GM20000 (cell line): ENCODE results near the gene KCNAB1.

Source experiments
- DNase-seq: peaks from one replicate; pipeline ENCODE4 v3.0.0; 2012; ENCODE audit warnings: low spot score
- TF ChIP-seq, protein P1 (sequence below): IDR thresholded peaks from 2 replicates; pipeline ENCODE4 v1.5.1; 2012; ENCODE audit warnings: mild to moderate bottlenecking, control low read depth; ENCODE audit errors: extremely low read depth, missing control alignments

The KCNAB1 gene

DNA sequence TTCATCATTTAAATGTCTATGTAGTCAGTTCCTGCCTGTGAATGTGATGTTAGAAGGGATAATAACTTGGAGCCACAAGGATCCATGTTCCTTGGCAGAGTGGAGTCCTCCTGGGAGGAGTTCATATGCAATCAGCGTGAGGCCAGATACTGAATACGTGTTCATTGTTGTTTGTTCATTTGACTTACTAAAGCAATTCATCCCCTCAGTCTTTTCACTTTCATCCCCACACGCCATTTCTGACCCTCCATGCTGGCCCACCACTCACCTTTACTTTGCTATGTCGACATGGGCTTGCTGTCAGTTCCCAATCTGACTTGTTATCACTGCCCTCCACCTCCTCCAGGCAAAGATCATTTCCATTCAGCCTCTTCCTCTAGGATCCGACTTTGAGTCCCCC is 342.7 kb downstream of the KCNAB1 start:
- DNase-seq = no peak
- TF ChIP-seq, protein P1, sequence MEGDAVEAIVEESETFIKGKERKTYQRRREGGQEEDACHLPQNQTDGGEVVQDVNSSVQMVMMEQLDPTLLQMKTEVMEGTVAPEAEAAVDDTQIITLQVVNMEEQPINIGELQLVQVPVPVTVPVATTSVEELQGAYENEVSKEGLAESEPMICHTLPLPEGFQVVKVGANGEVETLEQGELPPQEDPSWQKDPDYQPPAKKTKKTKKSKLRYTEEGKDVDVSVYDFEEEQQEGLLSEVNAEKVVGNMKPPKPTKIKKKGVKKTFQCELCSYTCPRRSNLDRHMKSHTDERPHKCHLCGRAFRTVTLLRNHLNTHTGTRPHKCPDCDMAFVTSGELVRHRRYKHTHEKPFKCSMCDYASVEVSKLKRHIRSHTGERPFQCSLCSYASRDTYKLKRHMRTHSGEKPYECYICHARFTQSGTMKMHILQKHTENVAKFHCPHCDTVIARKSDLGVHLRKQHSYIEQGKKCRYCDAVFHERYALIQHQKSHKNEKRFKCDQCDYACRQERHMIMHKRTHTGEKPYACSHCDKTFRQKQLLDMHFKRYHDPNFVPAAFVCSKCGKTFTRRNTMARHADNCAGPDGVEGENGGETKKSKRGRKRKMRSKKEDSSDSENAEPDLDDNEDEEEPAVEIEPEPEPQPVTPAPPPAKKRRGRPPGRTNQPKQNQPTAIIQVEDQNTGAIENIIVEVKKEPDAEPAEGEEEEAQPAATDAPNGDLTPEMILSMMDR = no peak

DNA sequence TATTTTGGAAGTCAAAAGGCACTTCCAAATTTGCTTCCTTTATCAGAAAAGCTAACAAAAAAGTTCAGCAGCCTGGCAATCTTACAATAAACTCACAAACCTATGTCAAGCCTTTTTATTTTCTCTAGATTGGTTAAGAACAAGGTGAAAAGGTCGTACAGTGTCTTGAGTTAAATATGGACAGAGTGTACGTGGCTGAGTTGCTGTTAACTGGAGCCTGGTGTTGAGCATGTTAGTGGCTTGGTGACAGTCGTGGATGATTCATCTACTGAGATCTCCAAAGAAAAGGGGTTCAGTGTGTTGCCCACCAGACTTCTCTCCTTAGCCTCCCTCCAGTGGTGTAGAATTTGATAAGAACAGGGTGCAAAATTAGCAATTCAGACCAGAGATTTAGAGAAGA is 344.8 kb downstream of the KCNAB1 start:
- DNase-seq = no peak
- TF ChIP-seq, protein P1 = no peak

DNA sequence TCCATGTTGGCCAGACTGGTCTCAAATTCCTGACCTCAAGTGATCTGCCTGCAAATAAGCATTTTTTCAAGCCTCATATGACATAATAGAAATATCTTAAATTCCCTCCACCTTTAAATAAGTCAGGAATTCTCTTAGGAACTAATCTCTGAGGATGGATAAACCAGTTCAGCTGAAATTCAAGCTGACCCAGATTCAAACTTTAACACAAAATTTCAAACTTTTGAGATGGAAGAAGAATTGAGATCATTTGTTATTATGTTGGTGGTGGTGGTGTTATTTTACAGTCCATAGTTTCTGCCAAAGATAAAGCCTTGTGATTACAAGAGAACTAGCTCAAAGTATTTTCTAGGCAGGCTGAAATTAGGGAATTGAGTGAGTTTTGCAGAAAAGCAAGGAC is 349.1 kb downstream of the KCNAB1 start:
- DNase-seq = no peak
- TF ChIP-seq, protein P1 = no peak

DNA sequence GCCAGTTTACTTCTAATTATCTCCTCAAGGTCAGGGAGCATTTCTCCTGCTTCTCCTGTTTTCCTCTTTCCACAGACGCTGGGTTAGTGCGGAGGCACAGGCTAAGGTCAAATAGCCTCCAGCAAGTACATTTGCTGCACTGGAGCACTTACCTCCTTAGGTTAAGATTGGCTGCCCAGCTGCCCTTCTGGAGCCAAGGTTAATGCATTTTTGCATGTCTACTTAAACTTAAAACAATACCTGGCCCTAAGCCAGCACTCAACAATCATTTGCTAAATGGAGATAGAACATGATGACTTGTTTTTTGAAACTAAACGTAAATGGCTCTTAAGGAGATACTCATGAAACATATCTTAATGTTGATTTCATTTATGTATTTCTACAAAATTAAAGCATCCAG is 351.1 kb downstream of the KCNAB1 start:
- TF ChIP-seq, protein P1 = no peak
- DNase-seq = no peak

DNA sequence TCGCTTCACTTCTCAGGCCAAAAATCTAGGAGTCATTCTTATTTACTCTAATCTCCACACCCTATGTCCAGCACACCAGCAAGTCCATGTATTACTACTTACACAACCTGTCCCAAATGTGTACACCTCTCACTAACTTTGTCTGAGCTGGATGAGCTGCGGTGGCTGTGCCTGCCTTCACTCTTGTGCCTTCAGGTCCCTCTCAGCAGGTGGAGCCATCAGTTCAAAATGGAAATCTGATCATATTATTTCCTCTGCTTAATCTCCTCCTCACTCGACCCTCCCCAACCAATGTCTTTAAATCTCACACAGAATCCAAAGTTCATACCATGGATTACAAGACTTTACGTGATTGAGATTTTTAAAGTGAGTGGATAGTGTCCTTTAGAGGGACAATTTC is 351.8 kb downstream of the KCNAB1 start:
- TF ChIP-seq, protein P1 = peak; percentile 14
- DNase-seq = peak; percentile 13

DNA sequence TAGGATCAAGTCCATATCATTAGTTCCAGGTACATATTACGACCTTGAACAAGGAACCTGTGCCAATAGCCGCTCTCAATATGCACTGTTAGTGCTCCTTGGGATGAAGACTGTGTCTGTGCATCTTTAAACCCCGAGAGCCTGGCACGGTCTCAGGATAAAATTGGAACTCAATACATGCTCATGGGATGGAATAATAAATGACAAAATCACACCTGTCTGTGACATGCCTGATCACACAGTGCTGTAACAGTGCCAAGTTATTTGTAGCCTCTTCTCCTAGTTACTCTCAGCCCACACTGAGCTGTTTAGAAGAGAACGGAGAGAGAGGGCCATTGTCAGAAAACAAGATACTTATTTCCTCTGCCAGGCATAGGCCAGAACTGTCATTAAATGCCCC is 352.3 kb downstream of the KCNAB1 start:
- DNase-seq = no peak

DNA sequence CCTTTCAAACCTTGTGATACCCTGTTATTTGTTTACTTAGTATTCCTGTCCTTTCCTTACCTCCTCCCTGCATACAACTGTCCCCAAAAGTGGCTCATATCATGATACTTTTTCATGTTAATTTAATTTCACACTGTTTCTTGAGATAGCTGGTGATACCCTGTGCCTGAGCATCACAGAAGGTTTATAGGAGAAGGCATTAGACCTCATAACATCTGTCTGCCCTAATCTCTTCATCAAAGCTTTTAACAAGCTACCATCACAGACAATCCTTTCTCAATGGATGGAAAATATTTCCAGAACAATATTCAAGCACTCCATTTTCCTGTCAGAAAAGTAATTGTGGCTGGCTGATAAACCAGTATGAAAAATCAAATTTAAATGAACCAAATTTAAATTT is 353.0 kb downstream of the KCNAB1 start:
- no peak for DNase-seq
- TF ChIP-seq, protein P1 = no peak

More for the DNA sequence above, 352.3 kb downstream of the KCNAB1 start:
- TF ChIP-seq, protein P1 = no peak
